Activated CD4-positive, alpha-beta T cell treated with anti-CD3 and anti-CD28 coated beads for 36 hours (primary cell): ENCODE data around the gene CCDC149. TPM values are rescaled to one million over a fixed set of nuclear protein-coding genes. Genes with fewer than 3 reads are reported as not detected.

Experiments
- ATAC-seq: fragments of 200-7000 bp; cut with Tn5 transposase; one replicate; pipeline ENCODE4 v1.10.0; 2021; ENCODE audit warnings: mild to moderate bottlenecking, moderate library complexity
- CTCF ChIA-PET: fragments of 350-600 bp; sonication (Branson Sonifier 250); formaldehyde crosslinking; loops from one replicate; lab custom pipeline; 2021; ENCODE audit warnings: antibody characterized with exemption; lab: Charles Lee
- POLR2A ChIA-PET: fragments of 350-600 bp; sonication (Branson Sonifier 250); formaldehyde crosslinking; loops from one replicate; lab custom pipeline; 2021; ENCODE audit warnings: antibody characterized with exemption, inconsistent platforms; lab: Charles Lee
- DNase-seq: peaks from one replicate; pipeline ENCODE4 v3.0.0-alpha.2; 2020
- H3K27ac Mint-ChIP-seq: one replicate; pipeline ENCODE4 v1.8.0; 2021; ENCODE audit warnings: mixed read lengths
- H3K27me3 Mint-ChIP-seq: one replicate; pipeline ENCODE4 v1.8.0; 2021; ENCODE audit warnings: mixed read lengths
- H3K36me3 Mint-ChIP-seq: one replicate; pipeline ENCODE4 v1.8.0; 2021; ENCODE audit warnings: low read depth, mixed read lengths
- H3K4me1 Mint-ChIP-seq: one replicate; pipeline ENCODE4 v1.8.0; 2021; ENCODE audit warnings: mixed read lengths
- H3K4me3 Mint-ChIP-seq: one replicate; pipeline ENCODE4 v1.8.0; 2021; ENCODE audit warnings: mild to moderate bottlenecking, moderate library complexity, mixed read lengths
- H3K9me3 Mint-ChIP-seq: one replicate; pipeline ENCODE4 v1.8.0; 2021; ENCODE audit warnings: low read depth, mixed read lengths
- intact Hi-C, 2 experiments: fragments of 100-400 bp; cut with DNase I in 1 of 2; cut with micrococcal nuclease in 1 of 2; formaldehyde crosslinking; loops; one replicate each; pipeline versions ENCODE4 v1.14.2 to v1.15.1; 2022 to 2024; cut with DNase I, micrococcal nuclease
- total RNA-seq, 2 experiments: library from RNA; stranded (reverse); gene quantifications; one replicate each; pipeline ENCODE4 v1.2.3, GENCODE V29; 2021

Gene CCDC149
- total RNA-seq, 2 experiments from 2014 or later: 0.14 to 0.16 TPM

DNA sequence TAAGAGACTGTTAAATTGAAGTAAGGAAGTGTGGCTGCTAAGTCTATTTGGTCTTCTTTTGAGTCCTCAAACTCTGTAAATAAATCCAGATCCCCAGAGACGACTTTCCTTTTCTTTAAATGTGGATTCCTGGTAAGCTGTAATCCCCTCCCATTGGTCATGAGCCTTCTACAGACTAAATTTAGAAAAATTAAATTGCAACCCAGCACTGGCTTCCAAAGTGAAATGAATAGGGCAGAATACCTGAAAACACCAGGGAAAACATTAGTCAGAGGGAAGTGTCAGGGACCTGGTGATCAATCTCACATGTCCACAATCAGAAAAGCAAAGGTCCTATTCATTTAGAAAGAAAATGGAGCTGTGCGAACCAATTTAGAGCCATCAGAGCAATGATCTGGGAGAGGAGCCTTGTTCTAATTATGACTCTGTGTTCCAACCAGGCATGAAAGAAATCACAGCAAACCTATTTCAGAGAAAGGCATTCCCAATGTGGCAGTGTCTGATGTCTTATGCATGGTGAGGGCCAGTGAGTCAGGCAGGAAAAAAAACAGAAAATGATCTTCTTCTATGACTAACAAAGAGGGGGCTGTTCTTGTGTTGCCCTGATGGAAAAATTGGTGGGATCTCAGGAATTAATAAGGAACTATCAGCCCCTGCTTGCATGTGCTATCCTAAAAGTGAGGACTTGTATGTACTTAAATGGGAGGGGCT lies 19.8 kb upstream of the CCDC149 start:
- POLR2A ChIA-PET: no interaction called here
- intact Hi-C loops: no loop called here
- ATAC-seq (no peak), DNase-seq (no peak)
- CTCF ChIA-PET: no interaction called here
- Mint-ChIP-seq H3K27me3 (peaks cover 12% of the 10 kb centered on the region), H3K27ac (no peak overlapping the region), H3K9me3 (peaks cover 3% of the 10 kb centered on the region), H3K4me1 (no peaks in the 10 kb centered on the region), H3K36me3 (no peaks in the 10 kb centered on the region), H3K4me3 (no peak overlapping the region)

GRCh38 chr4:24930151-24930550 lies 17.3 kb upstream of the CCDC149 start:
- intact Hi-C loops: no loop called here
- DNase-seq (no peak), ATAC-seq (no peak)
- no peaks in the 10 kb centered on the region for H3K9me3 Mint-ChIP-seq
- CTCF ChIA-PET: no interaction called here
- peaks cover 12% of the 10 kb centered on the region for H3K27me3 Mint-ChIP-seq
- H3K36me3 Mint-ChIP-seq: no peaks in the 10 kb centered on the region
- no peaks in the 10 kb centered on the region for H3K4me1 Mint-ChIP-seq
- H3K4me3 Mint-ChIP-seq: no peak overlapping the region
- POLR2A ChIA-PET: no interaction called here
- H3K27ac Mint-ChIP-seq: no peak overlapping the region

DNA sequence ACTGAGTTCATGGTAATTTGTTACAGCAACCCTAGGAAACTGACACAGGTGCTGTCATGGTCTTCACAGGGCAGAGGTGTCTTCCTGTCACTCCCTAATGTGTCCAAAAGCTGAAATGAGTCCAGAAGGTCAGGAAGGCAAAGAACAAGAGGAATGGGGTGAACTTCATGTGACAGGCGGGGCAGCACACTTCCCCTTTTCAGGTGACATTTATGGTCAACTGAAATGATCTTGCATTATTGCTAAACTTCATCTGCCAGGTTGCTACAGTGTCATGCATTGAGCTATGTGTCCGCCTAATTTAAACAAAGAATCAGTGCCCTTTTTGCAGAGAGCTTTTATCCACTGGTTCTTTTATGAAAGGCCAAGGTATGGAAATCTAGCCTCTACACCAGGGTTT lies 15.9 kb upstream of the CCDC149 start:
- intact Hi-C loops: no loop called here
- Mint-ChIP-seq H3K36me3 (no peaks in the 10 kb centered on the region), H3K4me3 (no peak overlapping the region), H3K4me1 (no peaks in the 10 kb centered on the region), H3K27me3 (peaks cover 9% of the 10 kb centered on the region), H3K9me3 (no peaks in the 10 kb centered on the region), H3K27ac (no peak overlapping the region)
- POLR2A ChIA-PET: no interaction called here
- DNase-seq (no peak), ATAC-seq (no peak)
- CTCF ChIA-PET: no interaction called here

- H3K4me1 Mint-ChIP-seq: no peaks in the 10 kb centered on the region
- H3K9me3 Mint-ChIP-seq: no peaks in the 10 kb centered on the region
- POLR2A ChIA-PET: no interaction called here
- no peak overlapping the region for H3K4me3 Mint-ChIP-seq
- DNase-seq (no peak), ATAC-seq (no peak)
- peaks cover 10% of the 10 kb centered on the region for H3K27me3 Mint-ChIP-seq
- no peak overlapping the region for H3K27ac Mint-ChIP-seq
- CTCF ChIA-PET: no interaction called here
- intact Hi-C loops: no loop called here
- no peaks in the 10 kb centered on the region for H3K36me3 Mint-ChIP-seq
Measured at GRCh38 chr4:24927049-24927448, 14.2 kb upstream of the CCDC149 start.

- Mint-ChIP-seq H3K9me3 (peaks cover 8% of the 10 kb centered on the region), H3K36me3 (no peaks in the 10 kb centered on the region), H3K27me3 (peaks cover 14% of the 10 kb centered on the region), H3K27ac (no peak overlapping the region), H3K4me3 (no peak overlapping the region), H3K4me1 (no peaks in the 10 kb centered on the region)
- intact Hi-C loops: no loop called here
- no peak for DNase-seq
- POLR2A ChIA-PET: no interaction called here
- CTCF ChIA-PET: no interaction called here
- ATAC-seq: no peak
Measured at GRCh38 chr4:24924309-24924781, 11.5 kb upstream of the CCDC149 start.

GRCh38 chr4:24923550-24923949 lies 10.7 kb upstream of the CCDC149 start:
- DNase-seq (no peak), ATAC-seq (no peak)
- no peak overlapping the region for H3K27ac Mint-ChIP-seq
- peaks cover 16% of the 10 kb centered on the region for H3K27me3 Mint-ChIP-seq
- H3K36me3 Mint-ChIP-seq: no peaks in the 10 kb centered on the region
- H3K4me1 Mint-ChIP-seq: no peaks in the 10 kb centered on the region
- H3K9me3 Mint-ChIP-seq: peaks cover 8% of the 10 kb centered on the region
- intact Hi-C loops: no loop called here
- H3K4me3 Mint-ChIP-seq: no peak overlapping the region
- POLR2A ChIA-PET: no interaction called here
- CTCF ChIA-PET: no interaction called here

DNA sequence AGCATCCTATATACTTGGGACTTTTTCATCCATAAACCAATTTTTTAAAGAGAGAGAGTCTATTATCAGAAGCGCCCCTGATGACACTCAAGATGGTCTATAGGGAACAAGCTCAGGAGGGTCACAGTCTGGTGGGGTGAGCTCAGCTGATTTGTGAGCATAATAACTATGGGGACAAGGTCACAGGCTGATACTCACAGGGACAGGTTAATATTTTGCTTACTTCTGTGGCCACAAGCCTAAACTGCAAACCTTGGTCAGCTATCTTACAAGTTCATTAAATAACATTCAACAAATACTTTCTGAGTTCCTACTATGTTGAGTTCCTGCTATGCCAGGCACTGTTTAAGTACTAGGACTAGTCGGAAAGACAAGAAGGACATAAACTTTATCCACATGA lies 10.2 kb upstream of the CCDC149 start:
- ChIA-PET POLR2A (no interaction called here), CTCF (no interaction called here)
- intact Hi-C loops: no loop called here

DNA sequence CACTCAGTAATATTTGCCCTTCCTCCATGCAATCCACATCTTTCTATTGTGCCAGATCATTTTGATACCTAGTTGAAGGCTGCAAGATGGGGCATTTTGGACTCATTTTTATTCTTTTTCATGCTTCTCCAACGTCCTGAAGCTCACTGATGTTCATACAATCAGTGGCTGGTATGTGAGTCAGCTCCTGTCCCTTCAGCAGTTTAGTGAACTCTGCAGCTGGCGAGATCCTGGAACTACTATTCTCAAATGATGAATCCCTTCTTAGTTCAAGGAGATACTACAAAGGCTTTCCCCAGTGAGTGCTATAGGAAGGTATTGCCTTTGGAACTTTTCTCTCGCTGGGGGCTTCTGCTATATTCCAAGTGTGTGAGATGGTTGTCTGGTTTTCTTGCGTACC lies 9.6 kb upstream of the CCDC149 start:
- POLR2A ChIA-PET: no interaction called here
- H3K4me3 Mint-ChIP-seq: no peak overlapping the region
- CTCF ChIA-PET: no interaction called here
- no peaks in the 10 kb centered on the region for H3K36me3 Mint-ChIP-seq
- H3K27me3 Mint-ChIP-seq: peaks cover 18% of the 10 kb centered on the region
- no peak for DNase-seq
- H3K27ac Mint-ChIP-seq: no peak overlapping the region
- ATAC-seq: no peak
- peaks cover 8% of the 10 kb centered on the region for H3K9me3 Mint-ChIP-seq
- no peaks in the 10 kb centered on the region for H3K4me1 Mint-ChIP-seq
- intact Hi-C loops: no loop called here

More for the DNA sequence above, 10.2 kb upstream of the CCDC149 start:
- Mint-ChIP-seq H3K9me3 (peaks cover 8% of the 10 kb centered on the region), H3K4me1 (no peaks in the 10 kb centered on the region), H3K36me3 (no peaks in the 10 kb centered on the region), H3K4me3 (no peak overlapping the region), H3K27me3 (peaks cover 19% of the 10 kb centered on the region), H3K27ac (no peak overlapping the region)
- ATAC-seq (no peak), DNase-seq (no peak)

DNA sequence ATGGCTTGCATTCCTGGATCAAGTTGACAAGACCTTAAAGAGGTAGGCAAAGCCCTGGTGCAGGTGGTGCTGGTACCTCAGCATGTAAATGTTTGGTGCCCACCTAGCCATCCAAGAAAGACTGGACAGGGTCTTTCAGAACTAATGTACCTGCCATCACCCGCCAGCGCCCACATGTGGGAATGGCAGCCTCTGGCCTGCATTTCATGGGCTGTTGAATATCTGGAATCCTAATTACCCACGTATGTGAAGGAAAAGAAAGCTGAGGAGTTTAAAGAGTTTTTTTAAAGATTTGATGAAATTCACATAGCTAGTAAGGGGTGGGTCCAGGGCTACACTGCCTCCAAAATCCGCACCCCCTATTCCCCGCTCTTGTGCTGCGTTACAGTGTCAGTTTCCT lies 8.6 kb upstream of the CCDC149 start:
- H3K9me3 Mint-ChIP-seq: peaks cover 8% of the 10 kb centered on the region
- H3K27me3 Mint-ChIP-seq: peaks cover 17% of the 10 kb centered on the region
- no peak overlapping the region for H3K27ac Mint-ChIP-seq

DNA sequence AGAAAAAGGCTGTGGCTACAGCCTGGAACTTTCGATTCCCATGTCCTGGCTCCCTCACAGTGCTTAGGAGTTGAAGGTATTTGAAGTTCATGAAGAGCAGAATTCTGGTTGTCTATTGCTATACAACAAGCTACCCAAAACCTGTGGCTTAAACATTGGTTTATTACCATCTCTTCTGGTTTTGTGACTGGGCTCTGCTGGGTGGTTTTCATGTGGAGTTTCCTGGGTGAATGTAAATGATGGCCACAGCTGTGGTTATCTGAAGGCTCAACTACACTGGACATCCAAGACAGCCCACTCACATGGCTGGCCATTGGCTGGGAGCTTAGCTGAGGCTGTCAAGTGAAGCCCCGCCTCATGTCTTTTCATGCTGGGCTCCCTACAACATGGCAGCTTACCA lies 7.2 kb upstream of the CCDC149 start:
- intact Hi-C loops: no loop called here
- H3K27me3 Mint-ChIP-seq: peaks cover 20% of the 10 kb centered on the region
- ChIA-PET POLR2A (no interaction called here), CTCF (interaction anchor here (1.0 kb wide), 1 partner anchor 11 kb away, joined by 3 read pairs; no protein-coding TSS in a partner anchor)
- no peak overlapping the region for H3K27ac Mint-ChIP-seq
- no peaks in the 10 kb centered on the region for H3K4me1 Mint-ChIP-seq
- H3K9me3 Mint-ChIP-seq: peaks cover 8% of the 10 kb centered on the region
- DNase-seq (no peak), ATAC-seq (no peak)
- no peak overlapping the region for H3K4me3 Mint-ChIP-seq
- H3K36me3 Mint-ChIP-seq: no peaks in the 10 kb centered on the region

More for the DNA sequence above, 8.6 kb upstream of the CCDC149 start:
- DNase-seq (no peak), ATAC-seq (no peak)
- H3K36me3 Mint-ChIP-seq: no peaks in the 10 kb centered on the region
- intact Hi-C loops: no loop called here
- H3K4me3 Mint-ChIP-seq: no peak overlapping the region
- ChIA-PET POLR2A (no interaction called here), CTCF (interaction anchor here (0.7 kb wide), 1 partner anchor 53 kb away, joined by 4 read pairs; no protein-coding TSS in a partner anchor)
- H3K4me1 Mint-ChIP-seq: no peaks in the 10 kb centered on the region

GRCh38 chr4:24917076-24917856 lies 4.4 kb upstream of the CCDC149 start:
- H3K36me3 Mint-ChIP-seq: no peaks in the 10 kb centered on the region
- intact Hi-C loops: no loop called here
- CTCF ChIA-PET: no interaction called here
- no peak overlapping the region for H3K27ac Mint-ChIP-seq
- H3K9me3 Mint-ChIP-seq: peaks cover 8% of the 10 kb centered on the region
- DNase-seq (no peak), ATAC-seq (no peak)
- H3K4me1 Mint-ChIP-seq: peaks cover 2% of the 10 kb centered on the region
- POLR2A ChIA-PET: no interaction called here
- H3K27me3 Mint-ChIP-seq: peaks cover 34% of the 10 kb centered on the region
- H3K4me3 Mint-ChIP-seq: no peak overlapping the region
